HFFc6 (cell line): ENCODE measurements around the gene ABCF2. TPM values are rescaled to one million over a fixed set of nuclear protein-coding genes. Genes with fewer than 3 reads are reported as not detected.

Source experiments
- DNase-seq: peaks from one replicate; pipeline ENCODE4 v3.0.0-alpha.2; 2018
- H3K27ac Mint-ChIP-seq: 2 replicates; pipeline ENCODE4 v1.8.0; 2020; ENCODE audit warnings: mild to moderate bottlenecking, mixed read lengths
- H3K27me3 Mint-ChIP-seq: 2 replicates; pipeline ENCODE4 v1.8.0; 2021; ENCODE audit warnings: mild to moderate bottlenecking, moderate library complexity, mixed read lengths; ENCODE audit not compliant: insufficient read depth
- H3K36me3 Mint-ChIP-seq: 2 replicates; pipeline ENCODE4 v1.8.0; 2021; ENCODE audit warnings: low read depth, mixed read lengths
- H3K4me1 Mint-ChIP-seq: 2 replicates; pipeline ENCODE4 v1.8.0; 2020; ENCODE audit warnings: low read depth, mixed read lengths
- H3K4me3 Mint-ChIP-seq: 2 replicates; pipeline ENCODE4 v1.8.0; 2020; ENCODE audit warnings: mild to moderate bottlenecking, moderate library complexity, mixed read lengths
- H3K9me3 Mint-ChIP-seq: 2 replicates; pipeline ENCODE4 v1.8.0; 2020; ENCODE audit warnings: mild to moderate bottlenecking, mixed read lengths
- CTCF ChIP-seq: fragments of 200-600 bp; sonication (generic); IDR thresholded peaks from 2 replicates; pipeline ENCODE4 v1.5.0; 2021; ENCODE audit warnings: antibody characterized with exemption, mild to moderate bottlenecking
- total RNA-seq, 6 experiments: library from RNA; stranded (reverse); fragmentation: NEBNext Ultra II Directional; extraction: Animal tissue kit (Norgen Biotek cat#: 25700); gene quantifications; 2 replicates in 1 of 6; 3 replicates in 5 of 6; pipeline ENCODE4 v1.2.3, GENCODE V29; 2021

Gene ABCF2
- total RNA-seq, 6 experiments from 2014 or later = 63.8 to 79.7 (median 67.8) TPM

GRCh38 chr7:151179287-151179860 is 47.6 kb downstream of the ABCF2 start:
- no peaks in the 10 kb centered on the region for H3K36me3 Mint-ChIP-seq
- no peak overlapping the region for H3K27ac Mint-ChIP-seq
- no peak for TF ChIP-seq CTCF
- no peaks in the 10 kb centered on the region for H3K4me1 Mint-ChIP-seq
- H3K4me3 Mint-ChIP-seq = no peak overlapping the region
- H3K27me3 Mint-ChIP-seq = peaks cover 44% of the 10 kb centered on the region
- no peaks in the 10 kb centered on the region for H3K9me3 Mint-ChIP-seq
- no peak for DNase-seq

DNA sequence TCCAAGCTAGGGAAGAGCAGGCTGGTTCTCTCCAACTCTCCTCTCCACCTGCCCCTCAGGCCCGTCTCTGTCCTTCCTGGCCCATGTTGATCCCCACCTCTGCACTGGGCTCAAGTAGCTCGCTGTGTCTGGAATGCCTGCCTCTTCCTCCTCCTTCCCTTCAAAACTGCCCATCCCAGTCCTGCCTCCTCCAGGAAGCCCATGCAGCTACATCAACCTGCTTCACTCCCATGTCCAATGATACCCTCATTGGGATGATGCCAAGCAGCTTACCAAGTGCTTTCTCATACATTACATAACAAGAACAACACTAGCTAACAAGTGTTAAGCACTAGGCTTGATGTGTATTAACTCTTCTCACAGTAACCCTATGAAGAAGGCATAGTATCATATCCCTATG is 48.2 kb downstream of the ABCF2 start:
- H3K36me3 Mint-ChIP-seq = no peaks in the 10 kb centered on the region
- TF ChIP-seq CTCF = no peak
- no peak for DNase-seq
- H3K9me3 Mint-ChIP-seq = no peaks in the 10 kb centered on the region
- no peaks in the 10 kb centered on the region for H3K4me1 Mint-ChIP-seq
- peaks cover 41% of the 10 kb centered on the region for H3K27me3 Mint-ChIP-seq
- H3K4me3 Mint-ChIP-seq = no peak overlapping the region
- H3K27ac Mint-ChIP-seq = no peak overlapping the region

- TF ChIP-seq CTCF = no peak
- peaks cover 38% of the 10 kb centered on the region for H3K27me3 Mint-ChIP-seq
- H3K4me1 Mint-ChIP-seq = no peaks in the 10 kb centered on the region
These were observed 48.8 kb downstream of the ABCF2 start for GRCh38 chr7:151178236-151178635.

DNA sequence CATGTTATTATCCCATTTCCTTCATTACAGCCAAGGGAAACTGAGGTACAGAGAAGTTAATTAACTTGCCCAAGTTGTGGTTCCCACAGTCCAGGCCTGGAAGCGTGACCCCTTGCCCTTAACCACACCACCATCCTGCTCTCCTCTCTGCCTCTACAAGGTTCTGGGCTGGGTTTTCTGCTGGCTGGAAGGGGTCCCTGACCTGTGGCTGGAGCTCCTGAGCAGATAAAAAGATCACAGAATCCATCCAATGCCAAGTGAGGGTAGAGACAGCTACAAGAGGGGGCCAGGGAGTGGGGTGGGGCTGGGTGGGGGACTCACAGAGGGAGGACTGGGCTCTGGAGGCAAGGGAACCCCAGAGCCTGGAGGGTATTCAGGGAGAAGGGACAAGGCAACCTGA is 49.7 kb downstream of the ABCF2 start:
- TF ChIP-seq CTCF = no peak
- no peaks in the 10 kb centered on the region for H3K36me3 Mint-ChIP-seq
- DNase-seq = no peak
- H3K4me3 Mint-ChIP-seq = no peak overlapping the region
- H3K27me3 Mint-ChIP-seq = peaks cover 38% of the 10 kb centered on the region
- peaks cover 4% of the 10 kb centered on the region for H3K4me1 Mint-ChIP-seq
- no peaks in the 10 kb centered on the region for H3K9me3 Mint-ChIP-seq
- H3K27ac Mint-ChIP-seq = no peak overlapping the region

More at GRCh38 chr7:151178236-151178635, 48.8 kb downstream of the ABCF2 start:
- Mint-ChIP-seq H3K9me3 (no peaks in the 10 kb centered on the region), H3K36me3 (no peaks in the 10 kb centered on the region), H3K4me3 (no peak overlapping the region), H3K27ac (no peak overlapping the region)
- DNase-seq = no peak

GRCh38 chr7:151176401-151176800 is 50.6 kb downstream of the ABCF2 start:
- no peak overlapping the region for H3K27ac Mint-ChIP-seq
- H3K9me3 Mint-ChIP-seq = no peaks in the 10 kb centered on the region
- H3K4me1 Mint-ChIP-seq = peaks cover 7% of the 10 kb centered on the region
- H3K36me3 Mint-ChIP-seq = no peaks in the 10 kb centered on the region
- H3K4me3 Mint-ChIP-seq = no peak overlapping the region
- TF ChIP-seq CTCF = no peak
- peaks cover 41% of the 10 kb centered on the region for H3K27me3 Mint-ChIP-seq
- DNase-seq = no peak
